ENCODE measurements around the gene HLA-DOB.

The HLA-DOB gene

DNA sequence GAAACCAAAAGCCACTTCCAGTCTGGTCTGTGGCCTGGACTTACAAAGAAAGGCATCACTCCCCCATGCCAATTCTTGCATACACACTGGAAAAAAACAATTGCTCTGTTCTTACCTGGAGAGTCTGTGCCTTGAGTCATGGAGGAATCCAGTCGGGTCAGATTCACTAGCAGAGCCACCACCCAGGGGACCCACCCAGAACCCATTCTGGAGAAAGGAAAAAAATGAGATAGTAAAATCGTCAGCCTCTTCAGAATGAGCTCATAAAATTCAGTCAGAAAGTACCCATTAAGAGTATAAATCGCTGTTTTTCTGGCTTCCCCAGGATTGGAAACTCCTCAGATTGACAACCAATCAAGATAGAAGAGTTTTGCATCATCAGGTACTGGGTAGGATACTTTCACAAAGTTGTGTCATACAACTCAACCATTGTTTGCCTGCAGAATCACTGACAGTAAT, at the start of gene HLA-DOB:
Gene HLA-DOB, minus strand, starts transcription at position 257 of the 459 bp plus-strand sequence. Its CDS starts 51 bp downstream, at position 206.
- Mint-ChIP-seq H3K9me3 (no peaks in the 10 kb centered on the region), H3K27ac (no peak within 1 kb of the TSS), H3K27me3 (ENCODE audit: low read depth) (peaks cover 24% of the 10 kb centered on the region), H3K4me1 (no peaks in the 10 kb centered on the region), H3K4me3 (no peak within 1 kb of the TSS), H3K36me3 (ENCODE audit: low read depth) (no peaks in the 10 kb centered on the region)
- TF ChIP-seq, protein P1, sequence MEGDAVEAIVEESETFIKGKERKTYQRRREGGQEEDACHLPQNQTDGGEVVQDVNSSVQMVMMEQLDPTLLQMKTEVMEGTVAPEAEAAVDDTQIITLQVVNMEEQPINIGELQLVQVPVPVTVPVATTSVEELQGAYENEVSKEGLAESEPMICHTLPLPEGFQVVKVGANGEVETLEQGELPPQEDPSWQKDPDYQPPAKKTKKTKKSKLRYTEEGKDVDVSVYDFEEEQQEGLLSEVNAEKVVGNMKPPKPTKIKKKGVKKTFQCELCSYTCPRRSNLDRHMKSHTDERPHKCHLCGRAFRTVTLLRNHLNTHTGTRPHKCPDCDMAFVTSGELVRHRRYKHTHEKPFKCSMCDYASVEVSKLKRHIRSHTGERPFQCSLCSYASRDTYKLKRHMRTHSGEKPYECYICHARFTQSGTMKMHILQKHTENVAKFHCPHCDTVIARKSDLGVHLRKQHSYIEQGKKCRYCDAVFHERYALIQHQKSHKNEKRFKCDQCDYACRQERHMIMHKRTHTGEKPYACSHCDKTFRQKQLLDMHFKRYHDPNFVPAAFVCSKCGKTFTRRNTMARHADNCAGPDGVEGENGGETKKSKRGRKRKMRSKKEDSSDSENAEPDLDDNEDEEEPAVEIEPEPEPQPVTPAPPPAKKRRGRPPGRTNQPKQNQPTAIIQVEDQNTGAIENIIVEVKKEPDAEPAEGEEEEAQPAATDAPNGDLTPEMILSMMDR (IDR thresholded peaks at IDR 0.05; ENCODE audit: unreplicated experiment in 3 of 3), result no peak

DNA sequence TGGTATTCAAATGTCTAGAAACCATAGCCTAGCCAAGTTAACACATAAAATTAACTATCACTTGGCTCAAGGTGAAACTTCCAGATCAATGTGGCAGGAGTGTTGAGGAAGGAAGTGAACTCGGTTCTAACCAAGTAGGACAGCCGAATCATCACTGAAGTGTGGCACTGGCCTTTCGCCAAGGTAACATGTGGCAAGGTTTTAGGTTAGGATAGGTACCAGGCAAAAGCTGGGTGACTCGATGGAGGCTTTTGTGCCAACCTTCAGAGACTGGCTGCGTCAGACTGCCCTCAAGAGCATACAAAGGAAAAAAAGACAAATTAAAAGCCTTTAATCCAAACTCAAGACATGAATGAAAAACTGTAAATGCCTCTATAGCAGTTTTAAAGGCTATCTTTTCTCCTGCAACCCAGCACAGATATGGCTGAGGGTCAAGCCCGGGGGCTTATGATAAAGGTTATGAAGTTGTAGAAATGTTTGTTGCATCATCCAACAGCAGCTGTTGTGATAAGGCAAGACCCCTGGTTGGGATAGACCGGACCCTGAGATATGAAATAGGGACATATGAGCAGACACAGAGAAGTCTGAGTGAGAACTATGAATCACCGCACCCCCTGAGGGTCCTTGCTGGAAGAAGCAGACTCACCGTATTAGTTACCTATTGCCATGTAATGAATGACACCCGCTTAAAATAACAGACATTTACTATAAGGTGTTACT, 49.1 kb upstream of the HLA-DOB start:
- Mint-ChIP-seq H3K36me3 (ENCODE audit: low read depth) (no peaks in the 10 kb centered on the region), H3K9me3 (no peaks in the 10 kb centered on the region), H3K27me3 (ENCODE audit: low read depth) (peaks cover 63% of the 10 kb centered on the region), H3K27ac (no peak overlapping the region), H3K4me3 (no peak overlapping the region), H3K4me1 (no peaks in the 10 kb centered on the region)
- TF ChIP-seq, protein P1 (IDR thresholded peaks at IDR 0.05; ENCODE audit: unreplicated experiment in 3 of 3), result no peak

- Mint-ChIP-seq H3K4me3 (no peak overlapping the region), H3K27ac (no peak overlapping the region), H3K36me3 (ENCODE audit: low read depth) (no peaks in the 10 kb centered on the region), H3K4me1 (no peaks in the 10 kb centered on the region), H3K27me3 (ENCODE audit: low read depth) (peaks cover 69% of the 10 kb centered on the region), H3K9me3 (no peaks in the 10 kb centered on the region)
- TF ChIP-seq, protein P1 (IDR thresholded peaks at IDR 0.05; ENCODE audit: unreplicated experiment in 3 of 3), result no peak
Observed at GRCh38 chr6:32862725-32863124, 45.9 kb upstream of the HLA-DOB start.

DNA sequence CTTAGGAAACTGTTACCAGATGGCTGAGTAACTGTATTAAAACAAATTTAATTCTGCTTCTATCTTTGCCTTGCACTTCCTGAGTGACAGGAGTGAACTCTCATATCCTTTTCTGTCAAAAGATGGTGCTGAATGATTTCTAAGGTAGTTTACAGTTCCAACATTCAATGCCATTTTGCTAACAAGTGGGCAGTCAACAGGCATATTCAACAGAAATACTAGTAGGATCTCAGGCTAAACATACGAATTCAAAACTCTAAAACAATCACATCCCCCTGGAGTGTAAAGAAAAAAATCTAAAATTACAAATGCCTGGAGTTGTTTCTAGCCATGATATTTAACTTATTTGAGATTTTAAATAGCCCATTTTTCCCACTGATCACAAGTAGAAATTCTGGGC, 43.9 kb upstream of the HLA-DOB start:
- no peak overlapping the region for H3K4me3 Mint-ChIP-seq
- no peaks in the 10 kb centered on the region for H3K4me1 Mint-ChIP-seq
- H3K27me3 Mint-ChIP-seq (ENCODE audit: low read depth), result peaks cover 70% of the 10 kb centered on the region
- no peaks in the 10 kb centered on the region for H3K36me3 Mint-ChIP-seq (ENCODE audit: low read depth)
- H3K27ac Mint-ChIP-seq, result no peak overlapping the region
- TF ChIP-seq, protein P1 (IDR thresholded peaks at IDR 0.05; ENCODE audit: unreplicated experiment in 3 of 3), result no peak
- no peaks in the 10 kb centered on the region for H3K9me3 Mint-ChIP-seq

DNA sequence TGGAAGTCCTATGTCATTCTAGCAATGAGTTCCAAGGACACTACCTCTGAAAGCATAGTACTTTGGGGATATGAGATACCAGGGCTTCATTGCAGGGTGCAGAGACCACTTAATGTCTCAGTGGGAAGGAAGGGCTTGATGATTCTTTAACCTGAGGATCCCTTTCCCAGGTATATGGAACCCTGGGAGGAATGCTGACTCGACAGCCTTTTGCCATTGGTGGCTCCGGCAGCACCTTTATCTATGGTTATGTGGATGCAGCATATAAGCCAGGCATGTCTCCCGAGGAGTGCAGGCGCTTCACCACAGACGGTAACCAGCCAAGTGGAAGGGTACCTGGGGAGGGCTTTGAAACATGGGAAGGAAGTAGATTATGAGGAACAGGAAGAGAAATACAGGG, 41.4 kb upstream of the HLA-DOB start:
- Mint-ChIP-seq H3K4me3 (no peak overlapping the region), H3K27me3 (ENCODE audit: low read depth) (peaks cover 76% of the 10 kb centered on the region)

More for the DNA sequence above, 41.4 kb upstream of the HLA-DOB start:
- no peak overlapping the region for H3K27ac Mint-ChIP-seq
- no peaks in the 10 kb centered on the region for H3K9me3 Mint-ChIP-seq
- peaks cover 7% of the 10 kb centered on the region for H3K4me1 Mint-ChIP-seq
- TF ChIP-seq, protein P1 (IDR thresholded peaks at IDR 0.05; ENCODE audit: unreplicated experiment in 3 of 3), result no peak
- no peaks in the 10 kb centered on the region for H3K36me3 Mint-ChIP-seq (ENCODE audit: low read depth)
